NCI-H2196 (cell line): ENCODE data around the gene PDGFRB.

Experiments
- DNase-seq: peaks from one replicate; lab custom pipeline; 2025; ENCODE audit not compliant: unreplicated experiment; lab: John Stamatoyannopoulos, UW

PDGFRB gene

GRCh38 chr5:150069672-150070627 is 85.7 kb downstream of the PDGFRB start:
- DNase-seq = no peak

GRCh38 chr5:150068961-150069645 is 86.5 kb downstream of the PDGFRB start:
- DNase-seq = no peak

- DNase-seq = peak; percentile 46
Measured at GRCh38 chr5:150068472-150068871, 87.2 kb downstream of the PDGFRB start.

GRCh38 chr5:150068071-150068470 is 87.6 kb downstream of the PDGFRB start:
- DNase-seq = no peak

- DNase-seq = no peak
Measured at GRCh38 chr5:150067405-150067960, 88.2 kb downstream of the PDGFRB start.

GRCh38 chr5:150066901-150067396 is 88.7 kb downstream of the PDGFRB start:
- DNase-seq = no peak

- no peak for DNase-seq
Measured at GRCh38 chr5:150066436-150066835, 89.2 kb downstream of the PDGFRB start.

- no peak for DNase-seq
Measured at GRCh38 chr5:150065886-150066285, 89.8 kb downstream of the PDGFRB start.

- DNase-seq = no peak
Measured at GRCh38 chr5:150065346-150065745, 90.3 kb downstream of the PDGFRB start.

- DNase-seq = no peak
Measured at GRCh38 chr5:150064681-150065220, 90.9 kb downstream of the PDGFRB start.
